HepG2 (cell line): ENCODE results near the gene MMP12. TPM values are rescaled to one million over a fixed set of nuclear protein-coding genes. Genes with fewer than 3 reads are reported as not detected.
A peak's percentile ranks its signal among the peaks of the same experiment; 100 is the strongest.

Experiments used
- ATAC-seq: fragments of 200-7000 bp; cut with Tn5 transposase; 3 replicates; pipeline ENCODE4 v1.9.1; 2020; ENCODE audit warnings: mild to moderate bottlenecking, moderate library complexity
- BruUV-seq: library from RNA; stranded (reverse); fragments of 400-500 nt; replicated peaks from 2 replicates; lab custom pipeline; 2021; lab: Mats Ljungman, UMichigan
- CTCF ChIA-PET: fragments of 300-600 bp; formaldehyde crosslinking; extraction: SDS; loops from one replicate; lab custom pipeline; 2021; ENCODE audit warnings: low total read pairs, inconsistent platforms, low intra/inter-chr PET ratio; lab: Yijun Ruan, JAX
- POLR2A ChIA-PET: fragments of 350-600 bp; sonication (Branson Sonifier 250); formaldehyde crosslinking; loops from one replicate; lab custom pipeline; 2020; ENCODE audit warnings: antibody characterized with exemption, inconsistent platforms; lab: Yijun Ruan, JAX
- DNase-seq: peaks from one replicate; pipeline ENCODE4 v3.0.0-alpha.2; 2015; ENCODE audit warnings: low spot score
- FAIRE-seq: peaks from 3 replicates; lab custom pipeline; 2011; peaks lifted over from hg19 to GRCh38; lab: Jason Lieb, UNC
- H2AFZ ChIP-seq: one replicate; pipeline ENCODE4 v1.6.1; 2011; ENCODE audit warnings: low read length, inconsistent platforms
- H3K27ac ChIP-seq: fragments of 300-600 bp; 3 replicates; pipeline ENCODE4 v1.8.0; 2011; ENCODE audit warnings: mixed run types, mild to moderate bottlenecking, mixed read lengths, low read length, inconsistent platforms; ENCODE audit not compliant: insufficient read depth; ENCODE audit errors: extremely low read length
- H3K27me3 ChIP-seq, 2 experiments: fragments of 200-600 bp in 1 of 2; 2 replicates in 1 of 2; 3 replicates in 1 of 2; pipeline versions ENCODE4 v1.6.0 to v1.8.0; 2011; ENCODE audit warnings: low read length in 2 of 2, mild to moderate bottlenecking in 2 of 2, moderate library complexity in 2 of 2, inconsistent platforms in 1 of 2; ENCODE audit not compliant: insufficient read depth in 2 of 2, control insufficient read depth in 1 of 2
- H3K36me3 ChIP-seq, 2 experiments: fragments of 200-600 bp in 1 of 2; replicated peaks in 1 of 2; 2 replicates in 1 of 2; 3 replicates in 1 of 2; pipeline versions ENCODE4 v1.5.1 to v1.8.0; 2011; ENCODE audit warnings: low read length in 2 of 2, inconsistent platforms in 1 of 2; ENCODE audit not compliant: insufficient read depth in 2 of 2, control insufficient read depth in 1 of 2
- H3K4me1 ChIP-seq: 2 replicates; pipeline ENCODE4 v1.5.1; 2012; ENCODE audit warnings: low read length, inconsistent platforms; ENCODE audit not compliant: insufficient read depth
- H3K4me2 ChIP-seq: 2 replicates; pipeline ENCODE4 v1.6.0; 2011; ENCODE audit warnings: low read depth, low read length, inconsistent platforms
- H3K4me3 ChIP-seq, 3 experiments: fragments of 200-600 bp in 1 of 3; sonication (generic), shearing (Covaris generic) in 1 of 3; replicated peaks in 1 of 3; 2 replicates each; pipeline ENCODE4 v1.5.1; 2011 to 2016; ENCODE audit warnings: low read length in 3 of 3, inconsistent platforms in 2 of 3, low read depth in 2 of 3, mild to moderate bottlenecking in 2 of 3, control low read depth in 1 of 3, mixed read lengths in 1 of 3; ENCODE audit not compliant: insufficient read depth in 1 of 3
- H3K79me2 ChIP-seq: one replicate; pipeline ENCODE4 v1.6.1; 2011; ENCODE audit warnings: low read length, inconsistent platforms; ENCODE audit not compliant: insufficient read depth
- H3K9ac ChIP-seq: 2 replicates; pipeline ENCODE4 v1.6.0; 2011; ENCODE audit warnings: mild to moderate bottlenecking, low read depth, low read length, inconsistent platforms; ENCODE audit not compliant: insufficient read depth
- H3K9me3 ChIP-seq: 2 replicates; pipeline ENCODE4 v1.5.1; 2012; ENCODE audit warnings: mild to moderate bottlenecking, low read length
- H4K20me1 ChIP-seq: 2 replicates; pipeline ENCODE4 v1.6.0; 2011; ENCODE audit warnings: inconsistent platforms, mild to moderate bottlenecking, low read length, moderate library complexity; ENCODE audit not compliant: insufficient read depth
- GPBP1L1 ChIP-seq: sonication (generic); formaldehyde crosslinking; IDR thresholded peaks from 2 replicates; pipeline ENCODE4 v1.5.0; 2020; ENCODE audit warnings: mild to moderate bottlenecking, missing genetic modification reagents
- KDM4B ChIP-seq: sonication (generic); formaldehyde crosslinking; IDR thresholded peaks from 2 replicates; pipeline ENCODE4 v1.4.0; 2020; ENCODE audit warnings: missing genetic modification reagents
- MYNN ChIP-seq: sonication (generic); formaldehyde crosslinking; IDR thresholded peaks from 2 replicates; pipeline ENCODE4 v1.4.0; 2020; ENCODE audit warnings: mild to moderate bottlenecking, low read depth, missing genetic modification reagents
- RAD21 ChIP-seq: fragments of 450-650 bp; formaldehyde crosslinking; IDR thresholded peaks from 2 replicates; pipeline ENCODE4 v1.5.0; 2020; ENCODE audit warnings: mild to moderate bottlenecking
- RARG ChIP-seq: sonication (generic); formaldehyde crosslinking; IDR thresholded peaks from 2 replicates; pipeline ENCODE4 v1.4.0; 2020; ENCODE audit warnings: low read depth, mild to moderate bottlenecking, missing genetic modification reagents
- THAP8 ChIP-seq: sonication (generic); formaldehyde crosslinking; IDR thresholded peaks from 2 replicates; pipeline ENCODE4 v1.5.1; 2020; ENCODE audit warnings: missing genetic modification reagents, mild to moderate bottlenecking, borderline replicate concordance
- ZFAT ChIP-seq: sonication (generic); formaldehyde crosslinking; conservative IDR thresholded peaks from 2 replicates; pipeline ENCODE4 v1.8.1; 2023; ENCODE audit warnings: missing genetic modification reagents, inconsistent platforms
- ZNF12 ChIP-seq: sonication (generic); formaldehyde crosslinking; IDR thresholded peaks from 2 replicates; pipeline ENCODE4 v1.5.0; 2020; ENCODE audit warnings: missing genetic modification reagents
- ZNF142 ChIP-seq: sonication (generic); formaldehyde crosslinking; IDR thresholded peaks from 2 replicates; pipeline ENCODE4 v1.4.0; 2020; ENCODE audit warnings: missing genetic modification reagents
- ZNF30 ChIP-seq: sonication (generic); formaldehyde crosslinking; IDR thresholded peaks from 2 replicates; pipeline ENCODE4 v1.5.0; 2020; ENCODE audit warnings: mild to moderate bottlenecking, missing genetic modification reagents
- ZNF7 ChIP-seq: IDR thresholded peaks from 2 replicates; pipeline ENCODE4 v1.6.1; 2016; ENCODE audit warnings: missing biosample characterization, missing genetic modification reagents
- ZNF891 ChIP-seq: sonication (generic); formaldehyde crosslinking; IDR thresholded peaks from 2 replicates; pipeline ENCODE4 v1.5.0; 2020; ENCODE audit warnings: mild to moderate bottlenecking, missing genetic modification reagents
- WGBS: methylation state at CpG from one replicate; pipeline ENCODE4 v1.1.6; 2017; ENCODE audit warnings: low lambda C conversion rate; 5-methylcytosine and 5-hydroxymethylcytosine counted together
- in situ Hi-C: cut with HindIII; loops from 2 replicates; pipeline ENCODE4 v1.10.0; 2017; ENCODE audit warnings: low pct_unique_long_range_greater_than_20kb; ENCODE audit not compliant: extremely low pct_ligation_motif_present
- intact Hi-C: fragments of 100-400 bp; cut with micrococcal nuclease; formaldehyde crosslinking; loops from one replicate; pipeline ENCODE4 v1.10.0; 2022; ENCODE audit not compliant: unreplicated experiment
- polyA plus RNA-seq, 8 experiments: library from polyadenylated mRNA; depleted of rRNA in 3 of 8; stranded (reverse) in 7 of 8; unstranded in 1 of 8; fragments of >200 nt; fragmentation: Illumina TruSeq in 4 of 8; extraction: Trizol in 4 of 8; gene quantifications; 2 replicates each; pipeline versions ENCODE4 v1.2.1 to v1.2.3, GENCODE V29; 2011 to 2016; ENCODE audit warnings: low read depth in 4 of 8, missing spikeins in 1 of 8, mixed read lengths in 1 of 8; ENCODE audit not compliant: insufficient read depth in 1 of 8
- total RNA-seq, 5 experiments: library from RNA; depleted of rRNA; stranded (reverse); fragments of >200 nt; fragmentation: Illumina TruSeq; extraction: Trizol; gene quantifications; 2 replicates each; pipeline ENCODE4 v1.2.3, GENCODE V29; 2016; ENCODE audit warnings: low read depth in 1 of 5
- TF ChIP-seq, protein P1 (sequence below), 2 experiments: fragments of 450-650 bp in 1 of 2; sonication (generic) in 1 of 2; formaldehyde crosslinking; IDR thresholded peaks; 2 replicates each; pipeline versions ENCODE4 v1.5.0 to v1.8.0; 2020 to 2022; ENCODE audit warnings: mild to moderate bottlenecking in 1 of 2, missing genetic modification reagents in 1 of 2

MMP12 gene
- total and polyA plus RNA-seq, 2 of the 13 experiments (the other 11 are each of a cell fraction or from before 2014, with no cell fraction given) = not detected

DNA sequence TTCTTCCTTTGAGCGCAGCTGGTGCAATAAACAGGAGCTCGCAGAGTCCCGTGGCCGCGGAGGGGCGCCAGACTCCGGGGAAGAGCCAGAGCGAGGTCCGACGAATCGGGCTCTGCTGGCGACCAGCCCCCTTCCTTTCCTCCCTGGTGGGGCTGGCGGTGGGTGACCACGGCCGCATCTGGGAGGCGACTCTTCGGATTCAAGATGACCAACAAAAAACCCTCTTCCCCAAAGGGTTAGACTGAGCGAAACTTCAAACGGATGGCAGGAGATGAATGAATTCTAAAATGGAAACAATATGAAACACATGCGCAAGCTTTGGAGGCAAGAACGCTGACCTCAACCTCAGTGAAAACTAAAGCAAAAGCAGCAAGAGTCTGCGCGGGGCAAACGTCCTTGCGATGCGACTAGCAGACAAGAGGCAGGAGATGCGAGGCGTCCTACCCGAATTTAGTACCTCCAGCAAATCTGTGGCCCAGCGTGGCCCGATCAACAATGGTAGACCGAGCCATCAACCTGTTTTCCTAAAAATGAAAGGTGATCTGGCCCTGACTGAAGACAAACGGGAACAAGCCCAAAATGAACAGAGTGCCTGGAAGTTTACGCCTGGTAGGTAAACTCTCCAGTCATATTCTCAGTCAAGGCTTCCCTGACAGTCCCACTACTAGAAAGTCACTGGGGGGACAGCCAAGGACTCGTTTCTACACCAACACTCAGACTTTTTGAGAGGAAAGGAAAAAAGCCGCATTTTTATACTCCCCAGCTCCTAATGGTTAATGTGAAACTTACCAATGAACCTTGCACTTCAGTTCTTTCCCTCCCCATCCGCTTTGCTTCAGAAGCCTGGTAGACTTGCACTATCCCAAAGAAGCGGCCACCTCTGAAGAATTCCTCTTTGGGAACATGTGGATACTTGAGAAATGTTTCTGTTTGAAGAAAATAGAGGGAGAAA is 43.0 kb downstream of the MMP12 start (continued):
- TF ChIP-seq, protein P1, sequence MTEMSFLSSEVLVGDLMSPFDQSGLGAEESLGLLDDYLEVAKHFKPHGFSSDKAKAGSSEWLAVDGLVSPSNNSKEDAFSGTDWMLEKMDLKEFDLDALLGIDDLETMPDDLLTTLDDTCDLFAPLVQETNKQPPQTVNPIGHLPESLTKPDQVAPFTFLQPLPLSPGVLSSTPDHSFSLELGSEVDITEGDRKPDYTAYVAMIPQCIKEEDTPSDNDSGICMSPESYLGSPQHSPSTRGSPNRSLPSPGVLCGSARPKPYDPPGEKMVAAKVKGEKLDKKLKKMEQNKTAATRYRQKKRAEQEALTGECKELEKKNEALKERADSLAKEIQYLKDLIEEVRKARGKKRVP (CRISPR knock-in tag; IDR thresholded peaks at IDR 0.05) = peak in 1 of 2 experiments; percentile 18; a peak in 1 of 4 replicates

DNA sequence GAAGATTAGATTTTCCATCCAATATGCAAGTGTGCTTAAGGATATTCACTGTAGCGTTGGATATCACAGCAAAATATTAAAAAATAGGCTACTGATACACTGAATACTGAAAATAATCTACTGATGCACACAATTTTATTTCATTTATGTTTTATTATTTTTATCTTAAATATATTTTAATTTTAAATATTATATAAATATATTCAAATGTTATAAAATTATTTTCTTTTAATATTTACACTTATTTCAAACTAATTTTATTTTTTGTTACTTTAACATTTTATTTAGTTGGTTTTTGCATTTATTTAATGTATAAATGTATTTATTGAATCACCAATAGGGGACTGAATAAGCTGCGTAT is 43.7 kb downstream of the MMP12 start:
- Histone ChIP-seq H3K4me1 (peaks cover 13% of the 10 kb centered on the region), H3K79me2 (no peaks in the 10 kb centered on the region), H3K9me3 (no peaks in the 10 kb centered on the region), H2AFZ (no peak overlapping the region), H3K4me2 (peak overlapping the region; percentile 84; the same call in 1 of the 2 replicates), H4K20me1 (no peaks in the 10 kb centered on the region), H3K27ac (no peak overlapping the region), H3K36me3 (no peaks in the 10 kb centered on the region), H3K9ac (no peak overlapping the region), H3K4me3 (no peak overlapping the region), H3K27me3 (no peaks in the 10 kb centered on the region)
- DNase-seq (no peak), ATAC-seq (no peak), FAIRE-seq (no peak)
- POLR2A ChIA-PET = no interaction called here
- WGBS = 72% methylated on average over 2 of the region's 2 CpGs
- in situ Hi-C loops (no loop called here), intact Hi-C loops (loop anchor here (1.0 to 5.0 kb wide), 2 partner anchors 110 to 384 kb away; no protein-coding TSS in a partner anchor)
- CTCF ChIA-PET = interaction anchor here (0.8 kb wide), 1 partner anchor 110 kb away, joined by 4 read pairs; no protein-coding TSS in a partner anchor
- BruUV-seq = no TSS peak
- TF ChIP-seq GPBP1L1 (CRISPR knock-in tag) = no peak
- TF ChIP-seq ZFAT = no peak
- TF ChIP-seq ZNF7 (CRISPR knock-in tag) = no peak
- no peak for TF ChIP-seq ZNF30 (CRISPR knock-in tag)
- no peak for TF ChIP-seq ZNF891 (CRISPR knock-in tag)
- no peak for TF ChIP-seq MYNN
- no peak for TF ChIP-seq ZNF12 (CRISPR knock-in tag)
- TF ChIP-seq KDM4B (CRISPR knock-in tag) = no peak
- TF ChIP-seq THAP8 (CRISPR knock-in tag) = no peak
- no peak for TF ChIP-seq RAD21 (CRISPR knock-in tag)
- no peak for TF ChIP-seq ZNF142 (CRISPR knock-in tag)
- TF ChIP-seq RARG (CRISPR knock-in tag) = no peak
